IPS-11a (cell line): ENCODE data around the gene PSMD6.

Source experiments
- H3K4me3 ChIP-seq: one replicate; pipeline ENCODE4 v1.5.1; 2013; ENCODE audit warnings: low read depth, low read length, control low read depth

PSMD6 gene

GRCh38 chr3:63980830-63981498 lies 42.3 kb downstream of the PSMD6 start:
- H3K4me3 ChIP-seq, result no peak overlapping the region

GRCh38 chr3:63980019-63980418 lies 43.3 kb downstream of the PSMD6 start:
- H3K4me3 ChIP-seq, result no peak overlapping the region

DNA sequence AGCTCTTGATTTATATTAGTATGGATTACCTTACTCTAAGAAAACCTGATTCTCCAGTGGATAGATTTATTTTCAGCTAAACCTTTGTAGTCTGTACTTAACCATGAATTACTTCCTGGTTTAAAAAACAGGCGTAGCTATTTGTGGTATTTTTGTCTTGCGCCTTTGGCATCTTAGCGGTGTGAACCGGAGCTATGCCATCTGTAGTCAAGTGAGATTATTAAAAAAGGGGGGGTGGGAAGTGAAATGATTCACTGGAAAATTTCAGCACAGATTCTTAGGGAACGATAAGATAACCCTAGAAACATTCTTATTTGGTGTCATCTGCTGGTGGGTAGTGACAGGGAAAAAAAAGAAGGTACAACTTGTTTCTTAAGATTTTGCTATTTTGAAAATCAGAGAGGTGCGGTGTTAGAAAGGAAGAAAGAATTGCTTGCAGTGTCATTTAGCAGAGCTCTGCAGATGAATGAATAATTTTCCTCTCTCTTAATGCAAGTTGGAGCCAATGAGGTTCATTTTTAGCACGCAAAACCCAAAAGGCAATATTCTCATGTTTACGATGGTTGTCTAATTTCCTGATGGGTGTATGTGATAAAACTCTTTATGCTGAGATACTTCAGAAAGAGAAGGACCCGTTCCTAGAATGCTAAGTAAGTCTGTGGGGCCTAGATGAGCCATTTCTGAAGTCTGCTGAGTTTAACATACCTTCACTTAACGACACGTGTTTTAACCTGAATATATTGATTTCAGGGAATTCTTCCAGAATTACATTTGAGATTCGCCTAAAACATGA lies 44.0 kb downstream of the PSMD6 start:
- H3K4me3 ChIP-seq, result no peak overlapping the region

DNA sequence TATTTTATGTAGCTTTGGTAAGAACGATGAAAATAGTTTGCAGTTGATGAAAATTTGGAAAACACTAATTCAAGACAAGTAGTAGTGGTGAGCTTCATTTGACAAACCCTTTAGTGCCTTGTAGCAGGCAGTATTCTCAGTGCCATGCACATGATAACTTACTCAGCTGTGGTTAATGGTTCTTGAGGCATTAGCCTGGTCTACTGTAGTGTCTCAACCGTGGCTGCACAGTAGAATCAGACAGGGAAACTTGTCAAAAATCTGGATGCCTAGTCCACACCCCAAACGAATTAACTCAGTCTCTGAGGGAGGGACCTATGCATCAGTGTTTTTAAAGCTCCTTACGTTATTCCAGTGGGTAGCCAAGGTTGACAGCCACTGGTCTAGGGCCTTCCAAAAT lies 45.4 kb downstream of the PSMD6 start:
- no peak overlapping the region for H3K4me3 ChIP-seq

GRCh38 chr3:63976872-63977200 lies 46.5 kb downstream of the PSMD6 start:
- no peak overlapping the region for H3K4me3 ChIP-seq

DNA sequence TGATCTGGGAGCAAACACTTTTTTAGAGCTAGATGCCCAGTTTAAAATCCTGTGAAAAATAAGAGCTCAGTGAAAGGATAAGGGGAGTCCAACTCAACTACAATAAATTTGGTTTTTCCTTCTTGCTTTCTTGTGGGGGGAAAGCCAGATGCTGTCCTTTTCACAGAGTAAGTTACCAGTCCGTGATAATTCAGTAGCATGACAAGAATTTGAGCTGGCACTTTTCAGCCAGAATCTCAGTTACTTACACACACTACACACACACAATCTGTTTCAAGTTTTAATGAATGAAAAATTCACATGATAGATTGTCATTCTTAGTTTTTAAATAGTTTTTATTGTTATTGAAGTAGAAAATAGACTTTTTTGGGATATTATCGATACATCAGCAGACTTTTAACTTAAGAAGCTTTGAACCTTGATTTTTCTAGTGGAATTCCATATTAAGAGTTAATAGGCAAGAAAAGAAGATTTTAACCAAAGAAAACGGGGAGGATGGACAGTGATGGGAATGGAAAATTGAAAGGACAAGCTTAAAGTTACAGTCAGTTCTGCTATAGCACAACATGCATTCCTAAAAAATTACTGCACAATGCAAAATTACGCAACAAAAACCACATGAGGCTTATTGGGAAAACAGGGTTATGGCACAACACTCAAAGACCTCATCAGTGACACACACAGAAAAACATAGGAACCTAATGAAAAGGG lies 47.0 kb downstream of the PSMD6 start:
- no peak overlapping the region for H3K4me3 ChIP-seq

GRCh38 chr3:63975723-63976122 lies 47.6 kb downstream of the PSMD6 start:
- H3K4me3 ChIP-seq, result no peak overlapping the region

DNA sequence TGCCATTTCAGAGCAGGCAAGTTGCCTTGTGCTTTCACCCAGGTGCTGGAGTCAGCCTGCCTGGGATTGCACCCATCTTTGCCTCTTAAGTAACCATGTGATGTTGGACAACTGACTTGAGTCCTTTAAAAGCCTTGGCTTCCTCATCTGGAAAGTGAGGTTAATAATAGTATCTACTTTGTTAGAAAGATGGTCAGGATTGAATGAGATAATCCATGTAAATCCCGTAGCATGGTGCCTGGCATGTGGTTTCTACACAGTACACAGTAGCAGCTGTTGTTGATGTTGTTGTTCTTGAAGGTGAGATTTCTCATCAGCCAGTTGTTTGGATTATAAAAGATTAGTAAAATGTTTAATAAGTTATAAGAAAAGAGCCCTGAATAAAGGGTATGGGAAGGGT lies 48.8 kb downstream of the PSMD6 start:
- H3K4me3 ChIP-seq, result no peak overlapping the region

DNA sequence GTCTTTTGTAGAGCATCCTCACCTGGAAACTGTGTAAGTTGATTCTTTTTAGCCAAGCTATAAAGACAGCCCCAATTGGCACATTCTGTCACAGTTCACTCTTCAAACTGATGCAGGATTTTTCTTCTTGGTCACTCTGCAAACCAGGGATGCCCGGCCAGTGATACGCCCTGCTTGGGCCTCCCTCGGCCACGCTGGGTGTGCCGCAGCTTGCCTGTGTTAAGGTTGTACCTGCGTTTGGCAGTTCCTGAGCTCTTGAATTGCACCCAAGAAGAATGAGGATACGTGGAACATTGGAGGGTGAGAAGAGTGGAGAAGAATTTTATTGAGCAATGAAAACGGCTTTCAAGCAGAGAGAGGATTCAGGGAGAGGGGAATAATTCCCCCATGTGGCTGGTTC lies 49.9 kb downstream of the PSMD6 start:
- H3K4me3 ChIP-seq, result no peak overlapping the region

GRCh38 chr3:63972987-63973386 lies 50.3 kb downstream of the PSMD6 start:
- no peak overlapping the region for H3K4me3 ChIP-seq

GRCh38 chr3:63972196-63972595 lies 51.1 kb downstream of the PSMD6 start:
- H3K4me3 ChIP-seq, result no peak overlapping the region

DNA sequence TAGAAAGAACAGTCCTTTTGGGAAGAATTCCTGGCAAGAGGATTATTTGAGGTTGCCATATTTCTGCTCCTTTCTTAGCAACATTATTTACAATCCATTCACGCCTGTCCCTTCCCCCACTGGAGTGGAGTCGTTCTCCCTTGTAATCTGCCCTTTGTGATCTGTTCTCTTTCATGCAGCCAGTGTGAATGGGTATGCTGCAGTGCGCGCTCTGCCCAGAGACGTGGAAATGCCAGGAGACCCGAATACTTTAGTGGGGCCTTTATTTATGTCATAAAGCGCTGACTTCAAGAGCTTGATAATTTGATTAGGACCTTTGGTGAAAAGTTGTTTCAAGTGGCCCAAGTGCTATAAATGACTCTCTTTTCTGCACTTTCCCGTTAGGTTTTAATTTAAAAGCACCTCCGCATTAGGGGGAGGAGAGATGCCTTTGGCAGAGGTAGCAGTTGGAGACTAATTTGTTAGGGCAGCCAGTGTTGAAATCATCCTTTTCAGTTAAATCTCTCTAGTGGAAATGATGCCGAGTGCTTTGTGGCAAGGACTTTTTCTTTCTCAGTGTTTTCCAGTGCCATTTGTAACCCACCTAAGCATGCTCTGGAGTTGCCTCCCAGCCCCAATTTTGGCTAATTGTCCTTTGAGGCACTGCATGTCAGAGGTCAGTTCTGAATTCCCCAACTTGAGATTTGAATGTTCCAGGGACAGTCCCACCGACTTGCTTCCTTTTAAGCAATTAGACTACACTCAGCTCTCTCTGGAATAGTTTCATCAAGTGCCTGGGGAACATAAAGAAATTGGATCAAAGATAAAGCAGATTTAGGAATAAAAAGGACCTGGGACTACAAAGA lies 52.4 kb downstream of the PSMD6 start:
- no peak overlapping the region for H3K4me3 ChIP-seq

DNA sequence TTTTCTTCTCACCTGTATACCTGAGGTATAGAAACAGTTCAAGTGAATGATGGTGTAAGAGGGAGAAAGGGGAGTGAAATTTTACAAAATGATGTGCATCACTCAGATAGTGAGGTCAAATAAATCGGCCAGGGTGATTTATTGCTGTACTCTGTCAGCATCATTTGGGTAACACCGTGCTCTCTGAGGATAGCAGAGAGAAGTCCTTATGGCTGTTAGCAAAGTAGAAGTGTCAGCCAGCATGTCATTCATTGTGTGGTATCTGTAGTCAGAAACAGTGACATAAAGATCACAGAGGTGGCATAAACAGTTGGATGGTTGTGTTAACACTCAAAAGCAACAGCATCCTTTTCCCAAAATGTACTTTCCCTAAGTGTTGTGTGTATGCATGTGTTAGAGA lies 53.4 kb downstream of the PSMD6 start:
- no peak overlapping the region for H3K4me3 ChIP-seq

DNA sequence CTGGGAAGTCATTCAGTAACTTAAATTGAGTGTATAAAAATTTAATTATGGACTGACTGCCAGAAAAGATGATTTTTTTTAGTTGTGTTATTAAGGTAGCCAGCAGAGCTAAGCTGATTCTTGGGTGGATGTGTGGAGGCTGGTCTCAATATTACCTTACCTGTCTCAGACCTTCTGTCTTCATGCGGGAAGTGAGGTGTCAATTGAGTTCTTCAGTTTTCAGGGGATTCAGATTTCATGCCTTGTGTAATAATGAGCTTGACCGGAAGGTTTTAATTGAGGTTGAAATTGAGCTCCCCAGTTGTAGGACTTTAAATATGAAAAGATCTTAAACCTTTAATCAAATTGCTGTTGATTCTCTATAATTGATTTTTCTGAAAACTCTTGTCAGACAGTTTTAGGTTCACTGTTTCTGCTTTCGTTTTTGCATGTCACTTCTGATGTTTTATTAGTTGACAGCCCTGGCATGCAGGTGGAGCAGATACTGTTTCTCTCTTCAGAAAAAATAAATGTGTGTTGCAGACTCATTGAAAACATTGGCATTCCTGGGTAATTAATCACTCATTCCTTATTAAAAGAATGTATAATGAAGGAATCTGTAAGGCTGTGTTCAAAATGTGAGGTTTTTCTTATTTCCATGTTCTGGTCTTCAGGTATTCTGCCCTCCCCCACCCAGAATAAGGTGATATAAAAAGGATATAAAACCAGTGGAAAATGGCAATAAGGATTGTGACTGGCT lies 54.5 kb downstream of the PSMD6 start:
- H3K4me3 ChIP-seq, result no peak overlapping the region

DNA sequence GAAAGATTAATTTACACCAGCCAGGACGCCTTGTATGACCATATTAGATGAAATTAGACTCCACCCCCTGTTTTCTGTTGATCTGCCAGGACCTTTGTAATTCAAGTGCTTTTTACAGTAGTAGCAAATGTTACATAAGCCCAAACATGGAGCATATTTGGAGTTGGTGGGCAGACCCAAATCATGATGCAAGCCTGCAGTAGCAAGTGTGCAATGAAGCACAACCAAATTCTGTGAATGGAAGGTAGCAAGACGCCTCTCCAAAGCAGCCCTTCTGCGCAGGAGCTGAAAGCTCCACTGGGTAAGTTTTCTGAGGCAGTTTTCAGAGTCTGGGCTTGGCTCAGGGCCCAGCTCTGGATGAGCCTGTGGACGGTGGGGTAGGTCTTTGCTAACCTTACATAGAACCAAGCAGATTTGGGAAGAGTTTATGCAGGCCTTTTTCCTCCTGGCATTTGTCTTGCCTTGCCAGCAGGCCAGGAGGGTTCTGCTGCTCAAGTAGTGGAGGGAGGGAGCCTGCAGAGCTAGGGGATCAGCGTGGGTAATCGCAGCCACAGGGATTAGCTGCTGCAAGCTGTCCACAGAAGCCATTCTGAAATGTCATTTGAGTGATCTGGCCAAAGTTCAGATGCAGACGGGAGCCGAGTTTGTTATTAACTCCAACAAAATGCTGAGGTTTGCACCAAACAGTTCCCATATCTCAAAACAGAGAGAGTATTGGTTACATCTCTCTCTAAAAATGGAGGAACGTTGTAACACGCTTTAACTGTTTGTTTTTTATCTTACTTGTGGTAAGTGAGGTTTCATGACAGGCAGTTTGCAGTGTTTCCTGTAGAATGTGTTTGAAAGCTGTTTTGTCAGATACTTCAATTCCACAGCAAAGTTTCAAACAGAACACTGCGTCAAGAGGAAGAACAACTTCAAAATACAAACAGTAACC lies 55.4 kb downstream of the PSMD6 start:
- H3K4me3 ChIP-seq, result no peak overlapping the region

- H3K4me3 ChIP-seq, result no peak overlapping the region
These were observed 56.4 kb downstream of the PSMD6 start for GRCh38 chr3:63966871-63967270.

GRCh38 chr3:63966007-63966406 lies 57.3 kb downstream of the PSMD6 start:
- H3K4me3 ChIP-seq, result no peak overlapping the region

DNA sequence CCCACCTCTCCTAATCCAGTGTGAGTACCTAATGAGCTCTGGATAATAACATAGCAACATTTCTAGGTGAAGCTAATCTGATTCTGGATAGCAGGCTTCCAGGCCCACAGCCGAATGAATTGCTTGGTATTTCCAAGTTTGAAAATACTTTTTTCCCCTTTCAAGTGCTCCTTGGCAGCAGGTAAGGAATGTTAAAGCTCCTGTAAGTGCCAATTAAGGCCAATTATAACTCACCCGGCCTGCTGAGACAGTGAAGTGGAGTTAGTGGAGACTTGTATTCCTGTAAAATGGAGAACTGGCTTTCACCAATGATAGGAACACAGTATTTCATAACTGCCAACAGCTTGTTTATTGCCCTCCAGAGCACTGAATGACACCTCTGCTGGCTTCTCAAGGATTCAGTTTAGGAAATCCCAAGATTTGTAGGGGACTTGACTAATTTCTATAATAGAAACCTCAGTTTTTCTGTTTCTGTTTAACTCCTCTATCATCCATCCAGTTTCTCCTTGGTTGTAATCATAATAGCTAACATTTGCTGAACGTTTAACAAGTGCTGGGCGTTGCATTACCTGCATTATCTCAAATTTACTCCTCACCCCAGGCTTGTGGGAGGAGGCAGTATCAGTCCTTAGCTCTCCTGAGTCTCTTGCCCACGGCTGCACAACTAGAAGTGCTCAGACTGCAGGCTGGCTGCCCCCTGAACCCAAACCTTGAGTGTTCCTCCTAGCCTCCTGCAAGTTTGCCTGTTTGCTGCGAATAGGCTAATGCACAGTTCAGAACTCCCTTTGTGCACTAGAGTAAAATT lies 58.4 kb downstream of the PSMD6 start:
- no peak overlapping the region for H3K4me3 ChIP-seq

- no peak overlapping the region for H3K4me3 ChIP-seq
These were observed 59.8 kb downstream of the PSMD6 start for GRCh38 chr3:63963496-63963895.
